Measurements from ENCODE around the gene OLFML3.
"Not testable (repeated sequence)": the region's sequence is repeated elsewhere in the genome, so short reads cannot be mapped to it uniquely, and the experiment has no call there.

The OLFML3 gene, protein sequence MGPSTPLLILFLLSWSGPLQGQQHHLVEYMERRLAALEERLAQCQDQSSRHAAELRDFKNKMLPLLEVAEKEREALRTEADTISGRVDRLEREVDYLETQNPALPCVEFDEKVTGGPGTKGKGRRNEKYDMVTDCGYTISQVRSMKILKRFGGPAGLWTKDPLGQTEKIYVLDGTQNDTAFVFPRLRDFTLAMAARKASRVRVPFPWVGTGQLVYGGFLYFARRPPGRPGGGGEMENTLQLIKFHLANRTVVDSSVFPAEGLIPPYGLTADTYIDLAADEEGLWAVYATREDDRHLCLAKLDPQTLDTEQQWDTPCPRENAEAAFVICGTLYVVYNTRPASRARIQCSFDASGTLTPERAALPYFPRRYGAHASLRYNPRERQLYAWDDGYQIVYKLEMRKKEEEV

DNA sequence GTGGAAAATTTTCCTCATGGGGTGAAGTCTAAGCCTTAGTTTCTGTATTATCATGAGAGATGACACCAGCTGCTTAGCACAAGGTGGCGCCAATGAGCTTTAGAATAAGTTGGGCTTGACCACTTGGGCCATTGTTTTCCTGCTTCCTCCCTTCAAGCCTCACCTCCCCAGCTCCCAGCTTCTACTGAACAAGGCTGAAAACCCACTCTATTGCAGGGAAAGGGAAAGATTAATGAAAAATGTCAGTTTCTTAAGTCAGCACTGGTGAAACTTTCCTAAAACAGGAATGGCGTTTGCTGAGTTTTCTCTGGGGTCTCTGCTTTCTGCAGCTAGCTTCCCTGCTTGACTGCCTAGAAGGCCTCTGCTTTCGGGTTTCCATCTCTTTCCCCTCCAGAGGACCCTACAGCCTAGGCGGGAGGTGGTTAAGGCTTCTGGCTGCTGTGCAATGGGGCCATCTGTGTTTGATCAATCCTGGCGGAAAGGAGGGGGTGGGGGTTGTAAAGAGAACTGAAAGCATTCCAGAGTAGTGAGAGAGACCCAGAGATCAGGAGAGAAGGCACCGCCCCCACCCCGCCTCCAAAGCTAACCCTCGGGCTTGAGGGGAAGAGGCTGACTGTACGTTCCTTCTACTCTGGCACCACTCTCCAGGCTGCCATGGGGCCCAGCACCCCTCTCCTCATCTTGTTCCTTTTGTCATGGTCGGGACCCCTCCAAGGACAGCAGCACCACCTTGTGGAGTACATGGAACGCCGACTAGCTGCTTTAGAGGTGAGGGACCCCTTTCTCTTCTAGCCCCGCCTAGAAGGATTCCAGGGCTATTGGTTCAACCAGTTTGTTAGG lies at the start of gene OLFML3:
Gene OLFML3, plus strand, starts transcription at position 612 of the 840 bp plus-strand sequence. Its CDS starts 43 bp downstream, at position 655.
- peak; percentile 86 for DNase-seq (ENCODE audit: low spot score)

DNA sequence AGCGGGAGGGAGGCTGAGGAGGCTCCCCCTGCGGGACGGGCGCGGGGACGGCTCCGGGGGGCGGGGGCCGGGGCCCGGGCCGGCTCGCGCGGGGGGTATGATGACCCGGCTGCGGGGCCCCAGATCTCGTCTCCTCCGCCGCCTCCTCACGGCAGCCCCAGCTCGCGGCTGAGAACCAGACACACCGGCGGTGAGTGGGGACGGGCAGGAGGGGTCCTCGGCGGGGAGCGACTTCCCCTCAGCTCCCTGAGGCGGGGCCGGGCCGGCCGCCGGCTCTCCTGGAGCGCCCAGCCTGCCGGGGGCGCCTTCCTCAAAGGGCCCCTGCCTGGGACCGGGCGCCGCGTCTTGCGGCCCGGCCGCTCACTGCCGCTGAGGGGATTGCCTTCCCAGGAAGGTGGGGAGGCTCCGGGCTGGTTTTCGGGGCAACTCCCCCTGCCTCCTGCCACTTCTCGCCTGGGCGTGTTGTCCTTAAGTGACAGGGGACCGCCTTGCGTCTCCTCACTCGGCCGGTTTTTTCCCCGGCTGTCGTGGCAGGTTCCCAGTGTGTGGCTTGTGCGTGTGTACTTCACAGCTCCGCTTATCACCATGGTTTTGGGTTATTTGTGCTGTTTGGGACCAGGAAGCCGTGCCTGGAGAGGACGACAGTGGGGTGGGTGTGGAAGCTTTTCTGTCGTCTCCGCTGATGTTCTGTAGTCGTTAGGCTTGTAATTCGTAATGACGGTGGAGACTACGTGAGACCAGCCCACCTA lies 49.4 kb upstream of the OLFML3 start:
- peak; percentile 32 for DNase-seq (ENCODE audit: low spot score)

DNA sequence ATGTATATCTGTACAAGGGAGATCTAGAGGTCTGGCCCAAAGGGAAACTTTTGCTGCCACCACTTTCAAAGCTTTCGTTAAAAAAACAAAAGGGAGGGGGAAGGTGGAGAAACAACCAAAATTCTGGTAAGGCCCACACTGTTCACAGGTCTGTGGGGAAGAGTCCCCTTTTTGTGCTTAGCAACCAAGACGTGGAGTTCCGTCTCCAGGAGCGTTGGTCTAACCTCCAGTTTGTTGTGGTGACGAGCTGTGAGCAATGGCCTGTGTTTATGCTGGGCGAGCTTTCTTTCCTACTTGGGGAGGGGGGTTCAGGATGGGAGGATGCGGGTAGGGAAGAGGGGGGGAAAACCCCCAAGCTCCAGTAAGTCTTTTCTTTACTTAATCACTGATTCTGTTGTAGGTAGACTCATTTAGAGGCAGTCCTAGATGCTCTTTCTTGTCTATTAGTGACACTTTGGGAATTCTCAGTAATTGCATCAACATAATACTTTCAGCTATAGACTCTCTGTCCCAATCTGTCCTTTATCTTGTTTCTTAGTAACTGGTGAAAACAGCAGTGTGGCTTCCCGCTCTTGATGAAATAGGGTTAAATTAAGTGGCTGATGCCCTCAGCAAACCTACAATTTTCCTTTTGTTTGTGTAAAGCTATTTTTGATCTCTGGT lies 48.6 kb upstream of the OLFML3 start:
- DNase-seq (ENCODE audit: low spot score), result peak; percentile 85

DNA sequence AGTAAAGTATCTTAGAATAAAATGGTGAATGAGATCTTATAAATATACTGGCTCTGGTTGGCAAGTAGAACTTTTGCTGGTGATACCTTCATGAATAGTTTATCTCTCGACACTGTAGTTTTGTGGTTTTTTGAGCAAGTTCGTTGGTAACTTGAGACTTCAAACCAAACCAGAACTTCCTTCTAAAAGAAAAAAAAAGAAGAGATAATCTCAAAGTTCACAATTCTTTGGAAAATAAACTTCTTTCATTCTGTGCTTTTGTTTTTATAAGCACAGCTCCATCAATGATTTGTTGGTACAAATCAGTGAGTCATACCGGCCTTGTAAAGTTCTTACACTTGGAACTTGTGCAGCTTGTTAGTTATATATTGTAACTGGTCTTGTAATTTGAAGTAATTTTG lies 47.8 kb upstream of the OLFML3 start:
- peak; percentile 29 for DNase-seq (ENCODE audit: low spot score)

DNA sequence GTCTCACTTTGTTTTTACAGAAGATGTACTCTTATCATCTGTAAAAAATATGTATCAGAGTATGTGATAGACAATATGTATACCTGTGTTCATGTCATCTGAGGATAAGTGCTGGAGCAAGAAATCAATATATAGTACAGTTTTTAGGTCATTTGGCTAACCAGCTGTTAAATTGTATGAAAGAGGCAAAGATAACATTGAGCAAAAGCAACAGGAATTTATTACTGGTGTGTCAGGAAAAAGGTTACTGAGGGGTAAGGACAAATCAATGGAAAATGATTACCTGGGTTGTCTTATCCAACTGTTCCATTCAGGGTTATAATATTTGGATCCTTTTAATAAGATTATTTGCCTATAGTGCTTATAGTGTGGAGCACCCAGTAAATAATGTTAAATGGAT lies 45.3 kb upstream of the OLFML3 start:
- DNase-seq (ENCODE audit: low spot score), result no peak

DNA sequence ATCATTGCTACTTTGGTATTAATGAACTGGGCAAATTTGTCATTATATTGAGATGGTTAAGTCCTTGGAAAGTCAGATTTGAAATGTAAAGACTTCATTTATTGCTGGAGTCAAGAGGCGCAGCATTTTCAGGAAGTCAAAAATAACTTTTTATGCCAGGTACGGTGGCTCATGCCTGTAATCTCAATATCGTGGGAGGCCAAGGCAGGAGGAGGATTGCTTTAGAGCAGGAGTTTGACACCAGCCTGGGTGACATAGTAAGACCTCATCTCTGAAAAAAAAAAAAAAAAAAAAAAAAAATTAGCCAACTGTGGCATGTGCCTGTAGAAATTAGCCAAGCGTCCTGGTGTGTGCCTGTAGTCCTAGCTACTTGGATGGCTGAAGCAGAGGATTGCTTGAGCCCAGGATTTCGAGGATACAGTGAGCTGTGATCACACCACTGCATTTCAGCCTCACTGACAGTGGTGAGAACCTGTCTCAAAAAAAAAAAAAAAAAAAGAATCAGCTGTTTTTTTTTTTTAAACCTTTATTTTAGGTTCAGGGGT lies 44.7 kb upstream of the OLFML3 start:
- no peak for DNase-seq (ENCODE audit: low spot score)

DNA sequence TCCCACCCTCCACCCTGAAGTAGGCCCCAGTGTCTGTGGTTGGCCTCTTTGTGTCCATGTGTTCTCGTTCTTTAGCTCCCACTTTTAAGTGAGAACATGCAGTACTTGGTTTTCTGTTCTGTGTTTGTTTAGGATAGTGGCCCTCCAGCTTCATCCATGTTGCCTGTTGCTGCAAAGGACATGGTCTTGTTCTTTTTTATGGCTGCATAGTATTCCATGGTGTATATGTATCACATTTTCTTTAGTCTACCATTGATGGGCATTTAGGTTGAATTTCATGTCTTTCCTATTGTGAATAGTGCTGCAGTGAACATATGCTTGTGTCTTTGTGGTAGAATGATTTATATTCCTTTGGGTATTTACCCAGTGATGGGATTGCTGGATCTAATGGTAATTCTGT lies 44.1 kb upstream of the OLFML3 start:
- DNase-seq (ENCODE audit: low spot score), result no peak

DNA sequence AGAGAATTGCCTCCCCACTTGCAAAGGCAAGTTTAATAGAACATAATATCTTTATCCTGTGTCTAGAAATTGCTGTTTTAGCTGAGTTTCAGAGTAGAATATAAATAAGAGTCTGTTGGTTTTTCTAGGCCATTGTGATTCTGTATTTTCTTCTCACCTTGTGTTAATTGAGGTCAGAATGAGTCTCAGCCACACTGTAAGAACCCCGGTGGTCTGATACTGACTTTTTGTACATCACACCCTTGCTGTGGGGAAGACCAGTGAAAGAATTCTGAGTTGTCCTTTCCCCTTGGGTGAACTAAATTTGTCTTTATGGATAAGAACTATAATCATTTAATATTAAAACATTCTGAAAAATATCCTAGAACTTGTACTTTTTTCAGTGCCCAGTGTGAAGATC lies 43.3 kb upstream of the OLFML3 start:
- no peak for DNase-seq (ENCODE audit: low spot score)

DNA sequence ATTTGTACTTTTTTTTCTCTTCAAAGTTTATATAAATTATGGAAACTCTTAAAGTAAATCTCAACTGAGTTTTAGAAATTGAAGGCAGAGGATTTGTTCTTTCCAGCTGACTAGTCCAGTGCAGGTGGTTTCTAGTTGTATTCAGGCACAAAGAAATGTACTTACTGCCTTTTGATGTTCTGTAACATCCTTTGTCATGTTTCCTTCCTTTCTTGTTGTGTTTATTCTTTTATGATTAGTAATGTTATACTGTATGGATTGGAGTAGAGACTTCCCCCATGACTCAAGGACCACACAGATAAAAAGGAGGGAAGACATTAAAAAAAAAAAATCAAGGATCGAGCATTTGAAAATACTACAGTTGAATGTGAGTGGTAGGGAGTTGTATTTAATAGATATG lies 42.1 kb upstream of the OLFML3 start:
- DNase-seq (ENCODE audit: low spot score), result no peak

DNA sequence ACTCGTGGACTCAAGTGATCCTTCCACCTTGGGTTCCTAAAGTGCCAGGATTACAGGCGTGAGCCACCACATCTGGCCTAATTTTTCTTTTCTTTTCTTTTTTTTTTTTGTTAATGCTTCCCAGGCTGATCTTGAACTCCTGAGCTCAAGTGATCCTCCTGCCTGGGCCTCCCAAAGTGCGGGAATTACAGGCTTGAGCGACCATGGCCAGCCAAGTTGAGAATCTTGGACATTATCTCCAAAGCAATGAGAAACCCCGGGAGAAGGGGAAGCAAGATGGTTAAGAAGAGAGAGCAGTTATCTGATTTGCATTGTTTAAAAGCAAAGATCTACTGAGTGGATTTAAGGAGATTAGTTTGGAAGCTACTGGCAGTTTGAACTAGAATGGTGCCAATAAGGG lies 41.1 kb upstream of the OLFML3 start:
- no peak for DNase-seq (ENCODE audit: low spot score)

DNA sequence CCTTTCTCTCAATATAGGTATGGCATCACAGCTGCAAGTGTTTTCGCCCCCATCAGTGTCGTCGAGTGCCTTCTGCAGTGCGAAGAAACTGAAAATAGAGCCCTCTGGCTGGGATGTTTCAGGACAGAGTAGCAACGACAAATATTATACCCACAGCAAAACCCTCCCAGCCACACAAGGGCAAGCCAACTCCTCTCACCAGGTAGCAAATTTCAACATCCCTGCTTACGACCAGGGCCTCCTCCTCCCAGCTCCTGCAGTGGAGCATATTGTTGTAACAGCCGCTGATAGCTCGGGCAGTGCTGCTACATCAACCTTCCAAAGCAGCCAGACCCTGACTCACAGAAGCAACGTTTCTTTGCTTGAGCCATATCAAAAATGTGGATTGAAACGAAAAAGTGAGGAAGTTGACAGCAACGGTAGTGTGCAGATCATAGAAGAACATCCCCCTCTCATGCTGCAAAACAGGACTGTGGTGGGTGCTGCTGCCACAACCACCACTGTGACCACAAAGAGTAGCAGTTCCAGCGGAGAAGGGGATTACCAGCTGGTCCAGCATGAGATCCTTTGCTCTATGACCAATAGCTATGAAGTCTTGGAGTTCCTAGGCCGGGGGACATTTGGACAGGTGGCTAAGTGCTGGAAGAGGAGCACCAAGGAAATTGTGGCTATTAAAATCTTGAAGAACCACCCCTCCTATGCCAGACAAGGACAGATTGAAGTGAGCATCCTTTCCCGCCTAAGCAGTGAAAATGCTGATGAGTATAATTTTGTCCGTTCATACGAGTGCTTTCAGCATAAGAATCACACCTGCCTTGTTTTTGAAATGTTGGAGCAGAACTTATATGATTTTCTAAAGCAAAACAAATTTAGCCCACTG lies 38.7 kb upstream of the OLFML3 start:
- no peak for DNase-seq (ENCODE audit: low spot score)

DNA sequence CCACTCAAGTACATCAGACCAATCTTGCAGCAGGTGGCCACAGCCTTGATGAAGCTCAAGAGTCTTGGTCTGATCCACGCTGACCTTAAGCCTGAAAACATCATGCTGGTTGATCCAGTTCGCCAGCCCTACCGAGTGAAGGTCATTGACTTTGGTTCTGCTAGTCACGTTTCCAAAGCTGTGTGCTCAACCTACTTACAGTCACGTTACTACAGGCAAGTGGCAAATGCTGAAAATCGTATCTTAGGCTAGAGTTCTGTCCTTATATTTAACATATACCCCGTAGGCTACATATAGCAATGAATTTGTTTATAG lies 38.1 kb upstream of the OLFML3 start:
- DNase-seq (ENCODE audit: low spot score), result no peak

DNA sequence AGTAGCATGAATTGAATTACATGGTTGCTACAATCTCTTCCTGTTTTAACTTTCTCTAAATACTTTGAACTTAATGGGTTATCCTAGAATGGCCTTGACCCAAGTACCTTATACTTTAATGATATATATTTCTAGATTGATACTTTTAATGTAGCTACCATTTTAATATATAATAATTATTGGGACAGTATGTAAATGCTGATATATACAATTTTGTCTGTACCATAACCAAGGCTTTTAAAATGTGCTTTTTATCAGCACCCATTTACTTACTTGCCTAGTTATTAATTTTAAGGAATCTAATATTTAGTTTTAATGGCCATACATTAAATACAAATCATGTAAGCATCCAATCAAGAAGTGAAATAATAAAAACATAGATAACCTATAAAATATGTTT lies 36.7 kb upstream of the OLFML3 start:
- DNase-seq (ENCODE audit: low spot score), result no peak

DNA sequence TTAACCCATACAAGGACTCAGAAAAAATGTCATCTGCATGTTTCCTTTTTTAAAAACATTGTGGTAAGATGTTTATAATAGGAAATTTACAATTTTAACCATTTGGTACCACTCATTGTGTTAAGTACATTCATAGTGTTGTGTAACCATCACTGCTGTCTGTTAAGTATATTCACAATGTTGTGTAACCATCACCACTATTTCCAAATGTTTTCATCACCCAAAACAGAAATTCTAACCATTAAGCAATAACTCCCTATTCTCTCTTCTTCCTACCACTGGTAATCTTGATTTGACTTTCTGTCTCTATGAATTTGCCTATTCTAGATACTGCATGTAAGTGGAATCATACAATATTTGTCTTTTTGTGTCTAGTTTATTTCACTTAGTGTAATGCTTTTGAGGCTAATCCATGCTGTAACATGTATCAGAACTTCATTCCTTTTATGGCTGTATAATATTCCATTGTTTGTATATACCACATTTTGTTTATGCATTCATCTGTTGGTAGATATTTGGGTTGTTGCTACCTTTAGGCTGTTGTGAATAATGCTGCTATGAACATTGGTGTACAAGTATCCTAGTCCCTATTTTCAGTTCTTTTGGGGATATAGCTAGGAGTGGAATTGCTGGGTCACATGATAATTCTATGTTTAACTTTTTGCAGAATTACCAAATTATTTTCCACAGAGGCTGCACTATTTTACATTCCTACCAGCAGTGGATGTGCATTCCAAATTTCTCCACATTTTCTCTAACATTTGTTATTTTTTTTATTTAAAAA lies 36.1 kb upstream of the OLFML3 start:
- DNase-seq (ENCODE audit: low spot score), result no peak

DNA sequence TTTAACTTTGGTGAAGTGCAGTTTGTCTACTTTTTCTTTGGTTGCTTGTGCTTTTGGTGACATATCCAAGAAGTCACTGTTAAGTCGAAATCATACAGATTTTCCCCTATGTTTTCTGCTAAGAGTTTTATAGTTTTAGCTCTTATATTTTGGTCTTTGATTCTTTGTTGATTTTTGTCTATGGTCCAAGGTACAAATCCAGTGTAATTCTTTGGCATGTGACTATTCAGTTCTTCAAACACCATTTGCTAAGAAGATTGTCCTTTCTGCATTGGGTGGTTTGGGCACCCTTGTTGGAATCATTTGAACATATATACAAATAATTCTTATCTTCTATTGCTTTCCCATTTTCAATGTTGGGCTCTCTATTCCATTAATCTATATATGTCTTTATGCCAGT lies 33.9 kb upstream of the OLFML3 start:
- DNase-seq (ENCODE audit: low spot score), result no peak

DNA sequence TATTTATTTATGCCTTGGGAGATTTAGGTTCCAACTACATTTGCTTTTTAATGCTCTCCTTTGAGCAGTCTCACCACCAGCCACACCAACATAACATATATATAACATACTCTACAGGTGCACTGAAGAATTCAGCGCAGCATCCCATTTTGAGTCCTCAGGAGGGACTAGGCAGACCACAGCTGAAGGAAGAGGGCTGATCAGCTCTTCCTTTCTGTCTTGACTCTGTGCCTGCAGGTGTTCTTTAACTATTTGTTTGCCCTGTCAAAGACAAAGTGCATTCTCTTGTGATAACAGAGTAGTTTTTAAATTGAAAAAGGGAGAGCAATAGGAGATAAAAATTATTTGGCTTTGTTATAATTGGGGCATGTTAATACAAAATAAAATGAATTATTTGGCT lies 33.2 kb upstream of the OLFML3 start:
- DNase-seq (ENCODE audit: low spot score), result no peak

DNA sequence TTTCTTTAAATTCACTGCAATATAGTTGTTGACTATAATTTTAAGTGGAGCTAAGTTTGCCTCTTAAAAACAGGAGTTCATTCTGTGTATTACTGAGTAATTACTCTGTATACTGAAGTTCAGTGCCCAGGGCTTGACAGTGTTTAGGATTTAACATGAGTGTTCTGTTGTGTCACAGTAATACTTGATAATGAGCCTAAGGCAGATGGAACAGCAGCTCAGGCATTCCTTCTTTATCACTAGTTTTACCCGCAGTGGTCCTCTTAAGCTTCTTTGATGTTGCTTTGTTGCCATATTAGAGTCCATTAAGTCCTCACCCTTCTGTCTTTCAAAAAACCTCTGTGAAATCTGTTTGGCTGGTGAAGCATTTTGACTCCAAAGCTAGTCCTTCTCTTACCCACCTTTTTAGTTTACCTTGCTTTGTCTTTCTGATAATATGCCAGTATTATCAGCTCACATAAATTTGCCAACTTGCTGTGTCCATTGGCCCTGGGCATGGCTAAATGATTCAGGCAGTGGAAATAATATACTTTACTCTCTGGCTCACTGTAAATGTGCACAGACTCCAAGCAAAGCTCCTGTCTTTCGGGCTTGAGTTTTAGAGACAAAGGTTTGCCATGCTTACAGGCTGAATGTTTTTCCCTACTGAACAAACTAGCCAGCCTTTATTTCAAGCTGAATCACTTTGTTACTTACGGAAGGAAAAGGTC lies 32.4 kb upstream of the OLFML3 start:
- no peak for DNase-seq (ENCODE audit: low spot score)

DNA sequence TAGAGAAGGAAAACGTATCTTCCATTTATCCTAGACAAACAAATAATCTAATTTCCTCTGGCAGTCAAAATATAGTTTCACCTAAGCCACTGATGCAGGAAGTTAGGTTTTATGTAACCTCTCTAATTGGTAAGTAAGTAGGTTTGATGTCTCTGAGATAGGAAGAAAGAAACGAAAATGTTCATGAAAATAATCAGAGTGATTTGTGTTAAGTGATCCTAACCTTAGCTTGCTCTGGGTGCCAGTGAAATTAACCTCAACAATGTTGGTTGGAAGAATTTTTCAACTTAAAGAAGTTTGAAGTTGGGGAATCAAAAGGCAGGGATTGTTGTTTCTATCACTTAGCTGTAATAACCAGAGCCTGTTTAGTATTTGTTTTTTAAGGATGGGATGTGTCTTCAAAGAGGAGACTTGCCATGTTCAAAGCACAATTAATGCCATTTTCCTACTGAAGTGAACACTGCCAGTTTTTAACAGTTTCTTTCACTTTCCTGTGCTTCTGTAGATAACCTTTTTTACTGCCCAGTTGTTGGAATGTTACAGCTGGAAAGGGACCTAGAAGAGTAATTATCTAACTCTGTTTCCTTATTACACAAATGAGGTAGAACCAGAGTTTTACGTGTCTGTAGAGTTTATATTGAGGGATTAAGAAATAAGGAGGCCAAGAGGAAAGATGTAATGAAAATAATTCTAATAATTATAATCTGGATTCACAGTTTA lies 31.7 kb upstream of the OLFML3 start:
- no peak for DNase-seq (ENCODE audit: low spot score)

DNA sequence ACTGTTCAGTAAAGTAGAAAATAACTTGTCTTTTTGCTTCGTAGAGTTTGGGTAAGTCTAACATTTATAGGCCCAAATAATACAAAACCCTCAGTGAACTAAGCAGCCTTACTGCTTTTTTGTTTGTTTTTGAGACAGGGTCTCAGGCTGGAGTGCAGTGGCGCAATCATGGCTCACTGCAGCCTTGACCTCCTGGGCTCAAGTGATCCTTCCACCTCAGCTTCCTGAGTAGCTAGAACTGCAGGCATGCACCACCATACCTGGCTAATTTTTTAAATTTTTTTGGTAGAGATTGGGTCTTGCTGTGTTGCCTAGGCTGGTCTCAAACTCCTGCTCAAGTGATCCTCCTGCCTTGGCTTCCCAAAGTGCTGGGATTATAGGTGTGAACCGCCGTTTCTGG lies 31.1 kb upstream of the OLFML3 start:
- DNase-seq (ENCODE audit: low spot score), result not testable (repeated sequence)

Data from RKO (cell line).